ENCODE measurements around the gene C1orf167. TPM values are rescaled to one million over a fixed set of nuclear protein-coding genes. Genes with fewer than 3 reads are reported as not detected.

The C1orf167 gene
- total and polyA plus RNA-seq, 9 donors: 3.1 to 24.9 (median 12.8) TPM

DNA sequence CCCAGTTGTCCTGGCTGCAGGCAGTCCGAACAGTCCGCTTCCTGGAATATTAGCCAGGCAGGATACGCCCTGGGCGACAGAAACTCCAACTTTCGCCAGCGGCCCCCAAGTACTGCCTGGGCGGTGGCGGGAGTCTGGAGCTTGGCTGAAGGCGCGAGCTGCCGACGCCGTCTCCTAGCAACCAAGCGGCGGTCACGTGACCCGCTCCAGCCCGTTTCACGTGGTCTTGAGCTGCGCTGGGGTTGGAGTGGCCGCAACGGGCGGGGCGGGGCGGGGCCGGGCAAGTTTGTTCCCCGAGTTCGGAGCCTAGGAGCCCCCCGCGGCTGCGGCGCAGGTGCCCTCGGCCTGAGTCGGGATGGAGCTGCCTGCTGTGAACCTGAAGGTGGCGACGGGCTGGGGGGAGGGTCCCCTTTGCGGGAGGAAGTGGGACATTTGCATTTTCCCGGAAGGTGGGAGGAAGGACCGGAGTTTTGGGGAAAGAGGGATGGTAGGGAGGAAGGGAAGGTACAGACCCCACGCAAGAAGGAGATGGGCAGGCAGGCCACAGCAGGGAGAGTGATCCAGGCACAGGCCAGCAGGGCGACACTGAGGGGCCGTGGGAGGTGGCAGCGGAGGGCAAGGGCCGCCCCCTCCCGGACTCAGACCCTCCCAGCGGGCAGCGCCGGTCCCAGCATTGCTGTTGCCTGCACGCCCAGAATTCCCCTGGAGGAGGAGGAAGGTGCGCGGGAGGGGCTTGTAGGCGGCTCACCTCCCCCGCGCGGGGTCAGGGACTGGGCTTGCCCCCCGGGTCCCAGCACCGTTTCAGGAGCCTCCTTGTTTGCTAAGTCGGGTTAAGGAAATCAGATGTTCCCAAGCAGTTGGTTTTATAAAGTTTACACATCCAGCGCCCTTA, 25.9 kb upstream of the C1orf167 start, which contains the start of gene AGTRAP:
Gene AGTRAP (plus strand): TSS at position 283 of the 892 bp plus-strand sequence. CDS start 73 bp downstream, at position 356.
- Histone ChIP-seq H3K4me3 (ENCODE audit: low read length) (peak within 1 kb of the TSS; percentile 87), H3K36me3 (ENCODE audit: control insufficient read depth, insufficient read depth, low read length) (no peaks in the 10 kb centered on the region), H3K4me1 (ENCODE audit: control insufficient read depth, insufficient read depth, low read length) (peaks cover 29% of the 10 kb centered on the region), H3K27ac (ENCODE audit: low read length) (peak within 1 kb of the TSS; percentile 92), H3K27me3 (ENCODE audit: control insufficient read depth, insufficient read depth, low read length) (no peaks in the 10 kb centered on the region), H3K9me3 (replicated peaks; ENCODE audit: control insufficient read depth, low read depth, low read length) (no peaks in the 10 kb centered on the region)
- DNase-seq: peak; percentile 98
- under 1% methylated on average over 46 of the region's 59 CpGs for WGBS (ENCODE audit: insufficient coverage)

DNA sequence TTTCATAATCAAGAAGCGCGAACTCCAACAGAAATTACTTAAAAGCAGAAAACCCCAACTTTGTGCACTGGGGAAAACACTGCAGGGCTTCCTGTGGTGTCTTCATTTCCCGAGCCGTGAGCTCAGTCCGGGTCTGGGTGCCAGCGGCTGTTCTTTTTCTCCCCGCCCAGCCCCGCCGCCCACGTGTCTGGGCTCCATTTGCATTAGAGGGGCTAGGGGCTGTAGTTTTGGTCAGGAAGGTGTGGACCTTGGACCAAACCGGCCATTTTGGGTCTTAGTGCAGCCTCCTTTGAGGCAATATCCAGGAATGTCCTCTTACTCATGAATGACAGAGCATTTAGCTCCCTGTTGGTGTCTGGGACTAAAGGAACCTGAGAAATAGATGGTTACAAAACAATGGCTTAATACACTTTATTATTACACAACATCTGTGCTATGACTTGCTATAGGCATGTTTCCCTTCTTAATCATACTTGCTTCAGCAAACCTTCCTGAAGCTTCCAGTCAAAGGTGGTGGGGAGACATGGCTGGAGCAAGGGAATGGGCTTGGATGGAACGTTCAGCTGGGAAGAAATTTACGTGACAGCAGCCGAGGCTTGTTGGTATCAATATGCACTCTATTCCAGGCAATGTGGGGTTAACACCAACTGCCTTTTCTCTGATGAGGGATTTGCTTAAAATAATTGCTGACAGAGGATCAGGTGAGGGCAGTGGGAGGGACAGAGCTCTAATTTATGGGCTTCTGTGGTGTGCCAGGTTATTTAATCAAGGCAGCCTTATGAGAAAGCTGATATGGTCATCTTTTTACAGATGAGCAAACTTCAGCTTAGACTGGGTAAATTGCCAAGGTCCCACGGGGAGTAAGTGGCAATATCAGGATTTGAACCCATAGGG, 25.0 kb upstream of the C1orf167 start:
- H3K4me3 ChIP-seq (ENCODE audit: low read length): peak overlapping the region; percentile 87
- peaks cover 25% of the 10 kb centered on the region for H3K4me1 ChIP-seq (ENCODE audit: control insufficient read depth, insufficient read depth, low read length)
- no peaks in the 10 kb centered on the region for H3K27me3 ChIP-seq (ENCODE audit: control insufficient read depth, insufficient read depth, low read length)
- H3K9me3 ChIP-seq (replicated peaks; ENCODE audit: control insufficient read depth, low read depth, low read length): no peaks in the 10 kb centered on the region
- H3K36me3 ChIP-seq (ENCODE audit: control insufficient read depth, insufficient read depth, low read length): no peaks in the 10 kb centered on the region
- 18% methylated on average over 9 of the region's 15 CpGs for WGBS (ENCODE audit: insufficient coverage)
- DNase-seq: peak; percentile 78
- H3K27ac ChIP-seq (ENCODE audit: low read length): peak overlapping the region; percentile 87

DNA sequence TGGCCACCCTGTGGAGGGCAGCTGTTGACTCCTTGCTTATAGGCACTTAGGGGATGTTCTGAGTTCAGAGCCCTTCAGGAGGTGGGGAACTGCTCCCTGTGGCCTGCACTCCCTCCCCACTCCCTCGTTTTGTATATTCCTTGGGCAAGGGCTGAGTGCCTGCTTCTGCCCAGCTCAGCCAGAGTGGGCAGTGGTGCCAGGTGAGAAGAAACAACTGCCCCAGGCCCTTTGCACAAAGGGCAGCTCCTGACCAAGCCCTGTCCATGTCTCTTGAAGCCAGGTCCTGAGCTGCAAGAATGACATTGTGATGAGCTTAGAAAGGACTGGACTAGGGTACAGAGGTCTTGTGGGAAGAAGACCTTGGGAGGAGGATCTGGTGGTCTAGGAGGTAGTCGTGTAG, 23.9 kb upstream of the C1orf167 start:
- Histone ChIP-seq H3K36me3 (ENCODE audit: control insufficient read depth, insufficient read depth, low read length) (no peaks in the 10 kb centered on the region), H3K9me3 (replicated peaks; ENCODE audit: control insufficient read depth, low read depth, low read length) (no peaks in the 10 kb centered on the region), H3K27ac (ENCODE audit: low read length) (no peak overlapping the region), H3K4me1 (ENCODE audit: control insufficient read depth, insufficient read depth, low read length) (peaks cover 18% of the 10 kb centered on the region), H3K27me3 (ENCODE audit: control insufficient read depth, insufficient read depth, low read length) (no peaks in the 10 kb centered on the region), H3K4me3 (ENCODE audit: low read length) (no peak overlapping the region)
- WGBS (ENCODE audit: insufficient coverage): no CpG with 5 or more reads among the region's 2 CpGs
- no peak for DNase-seq

DNA sequence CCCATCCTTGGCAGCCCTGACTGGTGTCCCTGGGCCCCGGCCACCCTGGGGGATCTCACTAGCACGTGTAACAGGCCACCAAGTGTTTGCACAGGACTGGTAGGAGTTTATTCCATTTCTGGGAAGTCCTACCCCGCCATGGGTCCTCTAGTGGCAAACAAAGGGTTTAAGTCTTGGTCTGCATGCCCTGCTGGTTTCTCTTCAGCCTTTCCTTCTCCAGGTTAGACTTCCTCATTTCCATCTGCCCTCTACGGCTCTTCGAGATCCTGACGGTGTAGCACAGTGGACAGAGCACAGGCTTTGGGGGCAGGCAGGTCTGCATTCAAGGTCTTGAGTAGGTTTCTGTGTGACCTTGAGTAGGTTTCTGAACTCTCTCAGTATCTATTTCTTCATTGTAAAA, 23.2 kb upstream of the C1orf167 start:
- no peak for DNase-seq
- WGBS (ENCODE audit: insufficient coverage): no CpG with 5 or more reads among the region's 6 CpGs
- H3K27ac ChIP-seq (ENCODE audit: low read length): no peak overlapping the region

DNA sequence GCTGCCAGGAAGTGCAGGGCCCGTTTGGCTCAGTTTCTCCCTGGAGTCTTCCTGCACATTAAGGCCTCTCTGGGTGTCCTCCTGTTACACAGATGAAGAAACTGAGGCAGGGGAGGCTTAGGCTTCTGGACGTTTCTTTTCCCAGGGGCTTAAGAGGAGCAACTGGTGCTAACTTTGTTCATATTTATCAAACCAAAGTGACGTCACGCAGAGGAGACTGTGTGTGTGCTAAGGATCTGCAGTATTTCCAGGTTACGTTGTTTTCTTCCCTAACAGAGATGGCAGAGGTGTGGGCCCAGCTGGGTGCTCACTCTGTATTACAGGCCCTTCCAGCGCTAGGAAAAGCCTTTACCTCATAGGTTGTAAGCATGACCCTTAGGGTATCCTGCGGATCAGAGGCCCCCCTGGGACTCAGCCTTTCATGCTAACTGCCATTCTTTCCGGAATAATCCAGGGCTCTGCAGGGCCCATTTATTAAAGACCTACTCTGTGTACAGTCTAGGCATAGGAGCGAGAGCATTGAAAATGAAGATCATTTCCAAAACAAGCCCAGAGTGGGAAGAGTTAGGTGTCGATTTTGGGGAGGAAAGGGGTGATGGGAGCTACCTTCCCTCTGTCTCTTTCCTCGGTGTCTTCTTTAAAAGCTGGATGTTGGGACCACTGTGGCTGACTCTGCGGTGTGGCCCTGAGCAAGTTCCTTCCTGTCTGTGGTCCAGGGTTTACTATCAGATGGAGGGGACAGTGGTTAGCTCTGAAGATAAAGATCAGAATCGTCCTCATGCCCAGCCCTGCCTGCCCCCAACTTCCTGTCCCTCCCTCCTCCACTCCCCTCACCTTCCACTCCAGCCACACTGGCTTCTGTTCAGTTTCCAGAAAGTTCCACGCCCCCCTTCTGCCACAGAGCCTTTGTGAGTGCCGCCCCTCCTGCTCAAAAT, 21.5 kb upstream of the C1orf167 start:
- H3K27me3 ChIP-seq (ENCODE audit: control insufficient read depth, insufficient read depth, low read length): no peaks in the 10 kb centered on the region
- no peak overlapping the region for H3K4me3 ChIP-seq (ENCODE audit: low read length)
- DNase-seq: no peak
- H3K27ac ChIP-seq (ENCODE audit: low read length): no peak overlapping the region
- H3K4me1 ChIP-seq (ENCODE audit: control insufficient read depth, insufficient read depth, low read length): peaks cover 13% of the 10 kb centered on the region
- H3K9me3 ChIP-seq (replicated peaks; ENCODE audit: control insufficient read depth, low read depth, low read length): no peaks in the 10 kb centered on the region
- WGBS (ENCODE audit: insufficient coverage): 63% methylated on average over 6 of the region's 15 CpGs
- H3K36me3 ChIP-seq (ENCODE audit: control insufficient read depth, insufficient read depth, low read length): peaks cover 2% of the 10 kb centered on the region

More for the DNA sequence above, 23.2 kb upstream of the C1orf167 start:
- Histone ChIP-seq H3K4me3 (ENCODE audit: low read length) (no peak overlapping the region), H3K27me3 (ENCODE audit: control insufficient read depth, insufficient read depth, low read length) (no peaks in the 10 kb centered on the region), H3K4me1 (ENCODE audit: control insufficient read depth, insufficient read depth, low read length) (peaks cover 18% of the 10 kb centered on the region), H3K9me3 (replicated peaks; ENCODE audit: control insufficient read depth, low read depth, low read length) (no peaks in the 10 kb centered on the region), H3K36me3 (ENCODE audit: control insufficient read depth, insufficient read depth, low read length) (no peaks in the 10 kb centered on the region)

DNA sequence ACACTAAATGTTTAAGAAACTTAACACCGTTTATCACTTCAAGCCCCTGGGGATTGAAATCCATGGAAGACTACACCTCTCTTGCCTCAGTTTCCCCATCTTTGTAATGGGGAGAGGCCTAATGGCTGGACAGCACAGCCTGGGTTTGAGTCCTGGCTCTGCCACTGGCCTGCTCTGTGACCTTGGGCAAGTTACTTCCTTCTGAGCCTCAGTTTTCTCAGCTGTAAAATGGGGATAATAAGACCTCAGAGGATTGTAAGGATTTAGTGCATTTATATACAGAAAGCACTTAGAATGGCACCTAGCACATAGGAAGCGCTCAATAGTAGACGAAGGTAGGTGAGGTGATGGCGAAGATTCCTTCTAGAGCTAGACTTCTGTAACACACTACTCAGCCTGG, 20.5 kb upstream of the C1orf167 start:
- WGBS (ENCODE audit: insufficient coverage): no CpG with 5 or more reads among the region's 4 CpGs
- H3K4me1 ChIP-seq (ENCODE audit: control insufficient read depth, insufficient read depth, low read length): peaks cover 11% of the 10 kb centered on the region

DNA sequence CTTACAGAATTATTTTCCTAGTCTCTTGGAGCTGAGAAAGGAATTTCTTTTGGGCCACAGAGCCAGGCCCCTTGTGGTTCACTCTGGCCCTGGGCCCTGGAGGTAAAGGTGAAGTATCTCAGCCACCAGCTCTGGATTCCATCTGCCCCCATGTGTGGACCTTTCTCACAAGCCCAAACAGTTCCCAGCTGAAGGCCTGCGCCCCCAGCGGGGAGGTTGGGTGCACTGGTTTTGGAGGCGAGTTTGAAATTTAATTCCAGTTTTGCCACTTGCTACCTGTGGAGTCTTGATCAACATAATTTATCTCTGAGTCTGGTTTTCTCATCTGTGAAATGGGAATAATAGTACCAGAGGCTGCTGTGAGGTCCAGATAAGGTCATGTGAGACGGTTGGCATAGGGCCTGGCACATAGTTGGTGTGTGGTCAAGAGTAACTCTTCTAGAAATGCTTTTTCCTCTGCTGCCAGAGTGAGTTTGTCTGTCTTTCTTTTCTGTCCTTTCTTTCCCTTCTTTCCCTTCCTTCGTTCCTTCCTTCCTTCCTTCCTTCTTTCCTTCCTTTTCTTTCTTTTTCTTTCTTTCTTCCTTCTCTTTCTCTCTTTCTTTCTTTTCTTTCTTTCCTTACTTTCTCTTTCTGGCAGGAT, 20.0 kb upstream of the C1orf167 start:
- 100% methylated on average over 1 of the region's 5 CpGs for WGBS (ENCODE audit: insufficient coverage)
- H3K4me1 ChIP-seq (ENCODE audit: control insufficient read depth, insufficient read depth, low read length): peaks cover 7% of the 10 kb centered on the region
- H3K27me3 ChIP-seq (ENCODE audit: control insufficient read depth, insufficient read depth, low read length): no peaks in the 10 kb centered on the region

More for the DNA sequence above, 20.5 kb upstream of the C1orf167 start:
- H3K27ac ChIP-seq (ENCODE audit: low read length): no peak overlapping the region
- H3K4me3 ChIP-seq (ENCODE audit: low read length): no peak overlapping the region
- peaks cover 6% of the 10 kb centered on the region for H3K36me3 ChIP-seq (ENCODE audit: control insufficient read depth, insufficient read depth, low read length)
- DNase-seq: no peak
- no peaks in the 10 kb centered on the region for H3K9me3 ChIP-seq (replicated peaks; ENCODE audit: control insufficient read depth, low read depth, low read length)
- no peaks in the 10 kb centered on the region for H3K27me3 ChIP-seq (ENCODE audit: control insufficient read depth, insufficient read depth, low read length)

DNA sequence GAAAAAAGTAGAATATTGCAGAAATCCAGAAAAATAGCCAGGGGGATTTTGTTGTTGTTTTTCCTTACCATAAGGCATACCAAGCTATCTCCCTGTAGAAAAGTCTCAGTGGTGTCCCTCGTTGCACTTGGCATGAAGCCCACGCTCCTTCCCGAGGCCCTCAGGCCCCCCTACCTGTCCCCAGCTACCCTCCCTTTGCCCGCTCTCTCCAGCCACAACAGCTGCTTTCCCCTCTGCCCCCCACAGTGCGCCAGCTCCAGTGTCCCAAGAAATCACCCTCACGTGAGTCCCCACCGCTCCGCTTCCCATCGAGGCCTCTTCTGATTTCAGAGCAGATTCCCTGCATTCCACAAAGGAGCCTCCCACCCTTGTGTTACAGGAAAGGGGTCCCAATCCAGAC, 17.7 kb upstream of the C1orf167 start:
- WGBS (ENCODE audit: insufficient coverage): 57% methylated on average over 6 of the region's 9 CpGs
- H3K9me3 ChIP-seq (replicated peaks; ENCODE audit: control insufficient read depth, low read depth, low read length): no peaks in the 10 kb centered on the region
- no peak overlapping the region for H3K4me3 ChIP-seq (ENCODE audit: low read length)
- H3K27me3 ChIP-seq (ENCODE audit: control insufficient read depth, insufficient read depth, low read length): no peaks in the 10 kb centered on the region
- H3K4me1 ChIP-seq (ENCODE audit: control insufficient read depth, insufficient read depth, low read length): no peaks in the 10 kb centered on the region
- no peak for DNase-seq
- H3K36me3 ChIP-seq (ENCODE audit: control insufficient read depth, insufficient read depth, low read length): peaks cover 17% of the 10 kb centered on the region
- H3K27ac ChIP-seq (ENCODE audit: low read length): no peak overlapping the region

More for the DNA sequence above, 20.0 kb upstream of the C1orf167 start:
- Histone ChIP-seq H3K36me3 (ENCODE audit: control insufficient read depth, insufficient read depth, low read length) (peaks cover 6% of the 10 kb centered on the region), H3K9me3 (replicated peaks; ENCODE audit: control insufficient read depth, low read depth, low read length) (no peaks in the 10 kb centered on the region), H3K27ac (ENCODE audit: low read length) (no peak overlapping the region), H3K4me3 (ENCODE audit: low read length) (no peak overlapping the region)
- no peak for DNase-seq

DNA sequence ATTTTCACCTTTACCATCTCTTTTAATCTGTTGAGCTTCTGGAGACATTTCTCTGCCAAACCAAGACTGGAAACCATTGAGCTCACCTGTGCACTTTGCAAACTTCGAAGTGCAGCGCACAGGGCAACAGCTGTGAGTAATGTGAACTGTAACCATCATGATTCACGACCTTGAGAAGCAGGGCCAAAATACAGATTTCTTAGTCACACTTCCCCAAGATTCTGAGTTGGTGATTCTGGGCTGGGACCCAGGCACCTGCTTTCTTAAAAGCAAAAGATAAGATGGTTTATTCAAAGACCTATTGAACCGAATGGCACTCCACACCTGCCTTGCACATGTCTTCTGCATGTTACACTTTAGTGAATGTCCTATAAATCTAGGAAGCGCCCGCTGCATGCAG, 15.9 kb upstream of the C1orf167 start:
- Histone ChIP-seq H3K27me3 (ENCODE audit: control insufficient read depth, insufficient read depth, low read length) (no peaks in the 10 kb centered on the region), H3K4me3 (ENCODE audit: low read length) (no peak overlapping the region), H3K9me3 (replicated peaks; ENCODE audit: control insufficient read depth, low read depth, low read length) (no peaks in the 10 kb centered on the region), H3K4me1 (ENCODE audit: control insufficient read depth, insufficient read depth, low read length) (no peaks in the 10 kb centered on the region), H3K27ac (ENCODE audit: low read length) (no peak overlapping the region), H3K36me3 (ENCODE audit: control insufficient read depth, insufficient read depth, low read length) (peaks cover 34% of the 10 kb centered on the region)
- WGBS (ENCODE audit: insufficient coverage): 87% methylated on average over 6 of the region's 6 CpGs
- DNase-seq: no peak

All from muscle of leg (tissue), 11 donors.